Stimulated activated naive CD8-positive, alpha-beta T cell treated with anti-CD3 and anti-CD28 coated beads, Interleukin-15, amount 100 ng/mL, for 72 hours (primary cell): ENCODE data around the gene FGF5.

Experiments
- ATAC-seq: fragments of 150-1000 bp; cut with Tn5 transposase; 2 replicates; pipeline ENCODE4 v1.10.0; 2021; ENCODE audit warnings: mild to moderate bottlenecking, moderate library complexity
- DNase-seq, 2 donors: peaks; one replicate each; pipeline ENCODE4 v3.0.0; 2021 to 2022
- H3K27ac Mint-ChIP-seq, 2 donors: one replicate each; pipeline ENCODE4 v1.8.0; 2022; ENCODE audit warnings: mild to moderate bottlenecking in 2 of 2, mixed read lengths in 2 of 2, moderate library complexity in 2 of 2
- H3K27me3 Mint-ChIP-seq: one replicate; pipeline ENCODE4 v1.8.0; 2022; ENCODE audit warnings: mixed read lengths
- H3K4me1 Mint-ChIP-seq: one replicate; pipeline ENCODE4 v1.8.0; 2022; ENCODE audit warnings: mild to moderate bottlenecking, mixed read lengths
- H3K4me3 Mint-ChIP-seq, 2 donors: one replicate each; pipeline ENCODE4 v1.8.0; 2022; ENCODE audit warnings: mild to moderate bottlenecking in 2 of 2, mixed read lengths in 2 of 2, moderate library complexity in 1 of 2
- H3K9me3 Mint-ChIP-seq, 2 donors: one replicate each; pipeline ENCODE4 v1.8.0; 2022; ENCODE audit warnings: mixed read lengths in 2 of 2

FGF5 gene

DNA sequence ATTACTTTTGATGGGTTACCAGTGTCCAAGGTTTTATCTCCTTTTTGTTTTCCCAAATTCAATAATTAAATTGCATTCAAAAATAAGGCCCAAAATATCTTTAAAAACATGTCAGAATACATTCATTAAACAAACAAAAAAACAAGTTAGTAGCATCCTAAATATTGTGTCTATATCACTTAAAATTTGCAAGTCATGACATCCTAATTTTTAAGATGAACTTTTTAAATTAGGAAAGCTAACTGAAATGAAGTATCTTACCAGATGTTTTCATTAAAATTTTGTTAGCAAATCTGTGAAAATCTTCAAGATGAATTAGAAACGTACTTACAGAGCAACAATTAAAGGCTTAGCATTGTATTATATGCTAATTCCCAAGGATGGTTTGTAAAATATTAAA, 68.1 kb downstream of the FGF5 start:
- ATAC-seq = no peak
- Mint-ChIP-seq H3K4me1 (peaks cover 9% of the 10 kb centered on the region), H3K9me3 (no peaks in the 10 kb centered on the region), H3K27ac (no peak overlapping the region), H3K27me3 (peaks cover 11% of the 10 kb centered on the region), H3K4me3 (no peak overlapping the region)
- no peak for DNase-seq

DNA sequence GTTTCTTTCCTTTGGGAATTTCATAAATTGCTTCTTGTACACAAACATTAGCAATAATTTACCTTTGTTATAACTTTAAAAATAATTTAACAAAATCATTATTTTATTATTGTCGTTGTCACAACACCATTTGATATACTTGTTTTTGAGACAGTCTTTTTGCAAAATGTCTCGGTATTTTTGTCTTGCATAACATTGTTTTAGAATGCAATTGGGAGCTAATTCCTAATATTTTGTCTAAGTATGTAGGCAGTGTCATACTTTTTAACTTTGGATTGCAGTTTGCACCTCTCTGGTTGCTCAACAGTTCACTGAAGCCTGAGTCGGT, 68.7 kb downstream of the FGF5 start:
- Mint-ChIP-seq H3K4me1 (peaks cover 9% of the 10 kb centered on the region), H3K27ac (no peak overlapping the region), H3K4me3 (peak overlapping the region; percentile 85 to 93), H3K27me3 (peaks cover 11% of the 10 kb centered on the region), H3K9me3 (no peaks in the 10 kb centered on the region)
- ATAC-seq (no peak), DNase-seq (no peak)

GRCh38 chr4:80335554-80336358, 69.3 kb downstream of the FGF5 start, which contains the start of gene CFAP299:
Gene CFAP299 (plus strand): TSS chr4:80335730.
- ATAC-seq = peak; percentile 92
- DNase-seq = peak; percentile 44 to 65
- H3K4me1 Mint-ChIP-seq = peaks cover 9% of the 10 kb centered on the region
- peak within 1 kb of the TSS in 1 of 2 donors; percentile 20 for H3K27ac Mint-ChIP-seq
- peak within 1 kb of the TSS; percentile 85 to 93 for H3K4me3 Mint-ChIP-seq
- peaks cover 11% of the 10 kb centered on the region for H3K27me3 Mint-ChIP-seq
- H3K9me3 Mint-ChIP-seq = no peaks in the 10 kb centered on the region

DNA sequence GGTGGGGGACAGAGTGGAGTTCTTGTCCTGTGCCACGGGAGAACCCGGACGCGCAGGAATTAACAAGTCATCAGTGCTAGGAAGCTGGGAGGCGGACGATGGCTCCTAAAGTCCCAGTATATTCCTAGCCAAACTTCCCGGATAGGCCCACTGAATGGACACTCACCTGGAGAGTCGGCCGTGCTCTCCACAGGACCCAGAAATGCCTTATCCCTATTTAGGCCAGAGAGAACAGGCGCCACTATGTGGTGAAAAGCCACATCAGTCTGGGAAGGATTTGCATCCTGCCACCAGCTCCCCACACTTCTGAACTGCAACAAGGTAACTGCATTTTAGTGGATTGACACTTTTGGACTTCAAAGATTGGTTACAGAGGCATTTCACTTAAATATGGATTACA, 70.1 kb downstream of the FGF5 start:
- Mint-ChIP-seq H3K9me3 (peaks cover under 1 to 6% of the 10 kb centered on the region in 2 donors), H3K27me3 (peaks cover 11% of the 10 kb centered on the region), H3K4me1 (peaks cover 9% of the 10 kb centered on the region), H3K4me3 (peak overlapping the region; percentile 85 to 93), H3K27ac (no peak overlapping the region)
- no peak for DNase-seq
- no peak for ATAC-seq

DNA sequence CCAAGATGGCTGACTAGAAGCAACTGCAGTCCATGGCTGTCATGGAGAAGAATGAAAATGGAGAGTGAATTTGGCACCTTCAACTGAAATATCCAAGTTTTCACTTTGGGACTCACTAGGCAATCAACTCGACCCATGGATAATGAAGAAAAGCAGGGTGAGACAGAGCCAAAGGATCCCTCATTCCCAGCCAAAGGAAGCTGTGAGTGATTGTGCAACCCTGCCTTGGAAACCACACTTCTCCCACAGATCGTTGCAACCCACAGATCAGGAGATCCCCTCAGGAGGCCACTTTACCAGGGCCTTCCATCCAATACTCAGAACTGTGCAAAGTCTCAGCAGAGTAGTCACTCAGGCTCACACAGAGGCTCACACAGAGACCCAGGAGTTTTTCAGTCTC, 73.6 kb downstream of the FGF5 start:
- H3K27ac Mint-ChIP-seq = no peak overlapping the region
- no peak overlapping the region for H3K4me3 Mint-ChIP-seq
- peaks cover 20 to 22% of the 10 kb centered on the region in 2 donors for H3K9me3 Mint-ChIP-seq
- H3K4me1 Mint-ChIP-seq = peaks cover 16% of the 10 kb centered on the region
- no peak for DNase-seq
- no peak for ATAC-seq
- H3K27me3 Mint-ChIP-seq = peaks cover 11% of the 10 kb centered on the region
